Eye (tissue), 1 donor: ENCODE results near the gene DOK7.

Experiments used
- DNase-seq: peaks from one replicate; pipeline ENCODE4 v3.0.0-alpha.2; 2015

DOK7 gene, protein sequence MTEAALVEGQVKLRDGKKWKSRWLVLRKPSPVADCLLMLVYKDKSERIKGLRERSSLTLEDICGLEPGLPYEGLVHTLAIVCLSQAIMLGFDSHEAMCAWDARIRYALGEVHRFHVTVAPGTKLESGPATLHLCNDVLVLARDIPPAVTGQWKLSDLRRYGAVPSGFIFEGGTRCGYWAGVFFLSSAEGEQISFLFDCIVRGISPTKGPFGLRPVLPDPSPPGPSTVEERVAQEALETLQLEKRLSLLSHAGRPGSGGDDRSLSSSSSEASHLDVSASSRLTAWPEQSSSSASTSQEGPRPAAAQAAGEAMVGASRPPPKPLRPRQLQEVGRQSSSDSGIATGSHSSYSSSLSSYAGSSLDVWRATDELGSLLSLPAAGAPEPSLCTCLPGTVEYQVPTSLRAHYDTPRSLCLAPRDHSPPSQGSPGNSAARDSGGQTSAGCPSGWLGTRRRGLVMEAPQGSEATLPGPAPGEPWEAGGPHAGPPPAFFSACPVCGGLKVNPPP

DNA sequence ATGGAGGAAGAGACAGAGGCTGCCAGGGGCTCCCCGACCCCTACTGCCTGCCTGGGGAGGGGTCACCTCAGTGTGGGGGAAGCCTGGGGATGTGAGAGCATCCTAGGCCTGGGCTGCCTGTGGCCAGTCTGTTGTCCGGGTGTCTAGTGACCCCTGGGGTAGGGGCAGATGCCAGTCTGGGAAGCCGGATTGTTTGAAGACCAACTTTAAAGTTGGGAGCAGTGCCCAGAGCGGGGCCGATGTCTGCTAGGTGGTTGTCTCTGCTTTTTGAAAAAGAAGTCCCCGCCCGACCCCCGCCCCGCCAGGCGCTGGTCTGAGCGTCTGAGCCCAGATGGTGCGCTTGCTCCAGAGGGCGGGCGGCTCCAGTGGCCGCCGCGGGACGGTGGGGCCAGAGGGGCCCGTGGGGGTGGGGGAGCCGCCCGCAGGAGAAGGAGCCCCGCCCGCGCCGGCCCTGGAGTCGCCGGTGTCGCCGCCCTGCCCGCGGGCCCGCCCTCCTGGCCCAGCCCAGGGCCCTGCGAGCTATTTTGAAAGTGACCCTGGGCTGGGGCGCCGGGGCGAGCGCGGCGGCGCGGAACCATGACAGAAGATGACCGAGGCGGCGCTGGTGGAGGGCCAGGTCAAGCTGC lies at the start of gene DOK7:
Gene DOK7, plus strand, starts transcription at position 517 of the 626 bp plus-strand sequence. Its CDS starts 70 bp downstream, at position 587.
- peak; percentile 47 for DNase-seq

DNA sequence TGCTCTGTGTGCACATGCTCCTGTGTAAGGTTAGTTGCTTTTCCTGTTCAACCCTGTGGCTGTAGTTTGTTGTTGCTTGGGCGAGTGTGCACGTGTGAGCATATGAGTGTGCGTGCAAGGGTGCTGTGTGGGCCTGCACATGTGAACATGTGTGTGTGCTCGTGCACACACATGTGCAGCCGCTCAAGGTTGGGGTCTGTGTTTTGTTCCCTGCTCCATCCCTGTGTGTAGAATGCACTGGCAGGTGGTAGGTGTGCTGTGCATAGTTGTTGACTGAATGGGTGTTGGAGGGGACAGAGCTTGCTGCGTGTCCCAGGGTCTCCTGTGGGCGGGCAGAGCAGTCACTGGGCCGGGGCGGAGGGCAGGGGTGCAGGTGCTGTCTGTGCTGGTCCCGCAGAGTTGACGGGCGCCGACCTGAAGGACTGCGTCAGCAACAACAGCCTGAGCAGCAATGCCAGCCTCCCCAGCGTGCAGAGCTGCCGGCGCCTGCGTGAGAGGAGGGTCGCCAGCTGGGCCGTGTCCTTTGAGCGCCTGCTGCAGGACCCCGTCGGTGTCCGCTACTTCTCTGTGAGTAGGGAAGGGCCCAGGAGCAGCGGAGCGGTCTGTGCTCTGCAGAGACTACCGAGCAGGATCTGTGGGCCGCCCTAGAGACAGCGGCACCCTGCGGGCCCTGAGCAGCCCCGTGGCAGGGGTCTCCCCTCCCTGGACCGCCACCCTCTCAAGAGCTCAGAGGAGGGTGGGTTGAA lies 49.3 kb upstream of the DOK7 start:
- DNase-seq, result peak; percentile 66

DNA sequence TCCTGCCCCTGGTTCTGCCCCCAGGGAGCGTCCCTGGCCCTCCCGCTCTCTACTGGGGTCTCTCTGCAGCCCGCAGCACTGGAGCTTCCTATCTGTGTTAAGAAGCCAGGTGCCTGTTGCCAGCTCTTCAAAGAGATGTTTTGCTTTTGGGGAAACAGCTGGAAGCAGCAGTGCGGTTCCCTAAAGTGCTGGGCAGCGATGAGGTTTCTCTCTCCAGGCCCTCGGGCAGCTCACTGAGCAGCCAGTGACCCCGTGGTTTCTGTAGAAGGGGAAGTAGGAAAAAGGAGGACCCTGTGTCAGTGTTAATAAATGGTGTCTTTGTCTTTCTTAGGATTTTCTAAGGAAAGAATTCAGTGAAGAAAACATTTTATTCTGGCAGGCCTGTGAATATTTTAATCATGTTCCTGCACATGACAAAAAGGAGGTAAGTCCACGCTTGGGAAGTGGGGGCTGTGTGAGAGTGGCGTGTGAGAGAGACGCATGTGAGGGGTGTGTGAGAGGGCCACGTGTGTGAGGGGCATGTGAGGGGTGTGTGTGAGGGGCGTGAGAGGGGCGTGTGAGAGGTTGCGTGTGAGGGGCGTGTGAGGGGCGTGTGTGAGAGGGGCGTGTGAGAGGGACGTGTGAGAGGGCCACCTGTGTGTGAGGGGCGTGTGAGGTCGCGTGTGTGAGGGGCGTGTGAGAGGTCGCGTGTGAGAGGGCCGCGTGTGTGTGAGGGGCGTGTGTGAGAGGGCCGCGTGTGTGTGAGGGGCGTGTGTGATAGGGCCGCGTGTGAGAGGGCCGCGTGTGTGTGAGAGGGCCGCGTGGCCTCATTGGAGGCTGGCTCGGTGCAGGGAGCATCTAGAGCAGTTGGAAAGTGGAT lies 48.5 kb upstream of the DOK7 start:
- DNase-seq, result no peak

DNA sequence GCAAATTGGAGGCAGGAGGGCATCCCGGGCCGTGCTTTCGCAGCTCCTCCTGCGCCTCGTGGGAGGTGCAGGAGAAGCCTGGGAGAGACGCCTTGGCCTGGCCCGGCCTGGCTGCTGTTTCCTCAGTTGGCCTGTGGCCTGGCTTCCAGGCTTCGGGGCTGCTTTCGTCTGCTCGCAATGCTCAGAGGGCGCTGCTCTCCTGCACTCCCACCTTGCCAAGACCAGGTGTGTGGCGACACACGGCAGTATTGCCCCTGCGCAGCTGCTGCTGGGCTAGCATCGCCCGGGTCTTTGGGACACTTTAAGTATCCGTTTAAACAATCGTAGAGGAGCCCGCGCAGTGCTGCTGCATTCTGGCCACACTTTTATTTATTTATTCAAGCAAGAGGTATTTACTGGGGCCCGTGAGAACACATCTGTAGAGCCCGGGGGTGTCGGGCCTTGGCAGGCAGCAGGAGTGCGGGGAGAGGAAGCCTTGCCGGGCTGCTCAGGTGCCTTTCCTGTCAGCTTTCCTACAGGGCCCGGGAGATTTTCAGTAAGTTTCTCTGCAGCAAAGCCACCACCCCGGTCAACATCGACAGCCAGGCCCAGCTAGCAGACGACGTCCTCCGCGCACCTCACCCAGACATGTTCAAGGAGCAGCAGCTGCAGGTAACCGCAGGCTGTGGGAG lies 47.5 kb upstream of the DOK7 start:
- DNase-seq, result no peak

DNA sequence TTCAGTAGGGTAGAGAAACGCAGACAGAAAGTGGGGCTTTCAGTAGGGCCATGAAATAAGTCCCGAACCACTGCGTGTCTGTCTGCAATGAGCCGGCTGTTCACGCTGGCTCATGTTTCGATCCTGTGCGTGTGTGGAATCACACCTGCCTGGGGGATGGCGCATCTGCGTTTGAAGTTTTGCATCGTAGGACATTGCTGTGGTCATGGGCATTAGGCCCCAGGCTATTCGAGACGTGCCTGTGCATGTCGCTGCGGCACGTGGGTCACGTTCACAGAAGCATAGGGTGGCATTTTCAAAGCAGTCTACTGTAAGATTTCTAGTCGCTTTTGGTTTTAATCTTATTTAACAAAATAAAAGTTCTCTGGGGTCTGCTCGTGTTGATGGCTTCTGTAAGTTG lies 46.8 kb upstream of the DOK7 start:
- DNase-seq, result no peak

DNA sequence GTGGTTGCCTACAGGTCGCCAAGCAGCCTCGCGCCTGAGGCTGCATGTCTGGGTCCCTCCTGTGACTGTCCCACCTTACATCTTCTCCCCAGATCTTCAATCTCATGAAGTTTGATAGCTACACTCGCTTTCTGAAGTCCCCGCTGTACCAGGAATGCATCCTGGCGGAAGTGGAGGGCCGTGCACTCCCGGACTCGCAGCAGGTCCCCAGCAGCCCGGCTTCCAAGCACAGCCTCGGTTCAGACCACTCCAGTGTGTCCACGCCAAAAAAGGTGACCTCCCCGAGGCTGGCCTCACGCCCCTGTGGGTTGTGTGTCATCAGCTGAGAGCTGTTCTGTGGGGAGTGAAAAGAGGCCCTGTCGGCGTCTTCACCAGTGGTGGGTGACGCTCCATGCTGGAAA lies 46.3 kb upstream of the DOK7 start:
- no peak for DNase-seq

DNA sequence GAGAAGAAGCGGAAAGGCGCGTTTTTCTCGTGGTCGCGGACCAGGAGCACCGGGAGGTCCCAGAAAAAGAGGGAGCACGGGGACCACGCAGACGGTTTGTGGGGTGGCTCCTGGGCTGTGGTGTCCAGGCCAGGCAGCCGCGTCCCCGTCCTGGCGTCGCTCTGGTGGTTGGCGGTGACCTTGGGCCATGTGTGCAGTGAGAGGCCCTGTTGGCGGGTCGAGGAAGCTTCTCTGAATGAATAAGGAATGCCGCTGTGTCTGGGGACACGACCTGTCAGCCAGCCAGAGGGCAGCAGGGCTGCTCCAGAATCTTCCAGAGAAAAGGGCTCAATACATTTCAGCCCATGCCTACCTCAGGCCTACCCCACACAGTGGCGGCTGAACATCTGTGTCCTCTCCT lies 45.7 kb upstream of the DOK7 start:
- no peak for DNase-seq

DNA sequence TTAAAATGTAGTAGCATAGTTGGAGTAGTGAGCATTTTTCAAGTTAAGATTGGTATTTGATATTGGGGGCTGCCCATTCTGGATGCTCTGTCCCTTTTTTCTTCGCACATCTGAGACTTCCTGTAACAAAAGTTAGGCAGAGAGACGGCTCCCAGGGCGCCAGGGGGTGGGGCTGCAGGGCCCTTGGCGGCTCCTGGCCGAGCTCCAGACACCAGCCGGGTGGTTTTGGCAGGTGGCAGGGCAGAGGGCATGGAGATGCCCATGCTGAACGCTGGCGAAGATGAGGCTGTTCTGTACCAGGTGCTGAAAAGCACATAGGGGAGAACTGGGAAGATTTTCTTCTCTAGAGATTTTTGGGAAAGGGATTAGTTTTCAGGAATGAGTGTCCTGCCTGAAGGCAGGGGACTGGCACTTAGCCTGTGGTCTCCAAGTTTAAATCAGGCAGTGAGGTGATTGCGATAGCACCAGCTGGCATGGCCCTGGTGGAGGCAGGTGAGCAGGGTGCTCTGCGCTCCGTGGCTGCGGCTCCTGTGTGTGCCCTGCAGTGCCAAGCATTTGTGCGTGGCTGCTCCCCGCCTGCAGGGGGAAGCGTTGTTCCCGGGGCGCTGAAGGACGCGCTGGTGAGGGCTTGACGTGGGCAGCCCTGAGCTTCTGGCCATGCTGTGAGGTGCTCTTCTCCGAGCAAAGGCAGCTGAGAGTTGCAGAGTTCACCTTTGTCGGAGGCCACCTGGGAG lies 44.9 kb upstream of the DOK7 start:
- DNase-seq, result no peak

DNA sequence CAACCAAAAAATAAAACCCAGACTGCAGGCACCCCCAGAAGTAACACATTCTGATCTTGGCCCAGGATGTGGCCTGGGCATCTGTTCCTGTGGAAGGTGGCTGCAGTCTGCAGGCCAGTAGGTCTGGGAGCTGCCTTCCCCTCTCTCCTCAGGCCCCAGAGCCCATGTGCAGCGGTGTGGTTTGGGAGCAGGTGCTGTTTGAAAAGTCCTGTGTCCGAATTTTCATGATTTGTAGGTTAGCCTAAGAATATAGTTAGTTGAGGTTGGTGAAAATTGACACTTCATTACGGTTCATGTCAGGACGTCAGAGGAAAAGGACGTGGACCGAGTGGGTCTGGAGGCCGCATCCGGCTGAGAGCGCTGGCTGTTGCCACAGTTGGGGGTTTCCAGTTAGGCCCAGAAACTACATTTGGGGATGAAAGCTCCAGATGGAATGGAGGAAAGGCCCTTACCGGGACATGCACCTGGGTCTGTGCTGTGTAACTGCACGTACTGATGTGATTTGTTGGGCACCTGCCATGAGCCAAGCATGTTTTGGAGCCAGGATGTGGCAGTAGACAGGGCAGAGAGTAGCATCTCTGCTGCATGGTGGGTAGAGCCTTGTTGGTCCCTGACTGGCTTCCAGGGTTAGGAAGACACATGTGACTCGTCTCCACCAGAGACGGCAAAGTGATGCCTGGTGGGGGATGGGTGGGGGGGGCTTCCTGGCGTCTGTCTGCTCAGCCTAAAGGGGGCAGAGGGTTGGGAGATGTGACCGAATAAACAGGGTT lies 43.1 kb upstream of the DOK7 start:
- no peak for DNase-seq

DNA sequence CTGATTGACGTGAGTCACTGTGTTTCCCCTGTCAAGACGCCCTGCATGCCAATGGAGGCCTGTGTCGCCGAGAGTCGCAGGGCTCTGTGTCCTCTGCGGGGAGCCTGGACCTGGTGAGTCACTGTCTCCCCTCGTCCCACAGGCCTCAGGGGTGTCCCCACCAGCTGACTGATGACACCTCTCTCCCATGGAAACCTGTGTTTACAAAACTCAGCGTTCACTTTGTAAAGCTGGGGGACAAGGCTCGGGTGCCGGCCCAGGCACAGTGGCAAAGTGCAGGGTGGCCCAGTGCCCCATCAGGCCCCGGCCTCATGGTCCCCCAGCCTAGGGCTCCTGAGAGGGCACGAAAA lies 42.5 kb upstream of the DOK7 start:
- DNase-seq, result no peak

DNA sequence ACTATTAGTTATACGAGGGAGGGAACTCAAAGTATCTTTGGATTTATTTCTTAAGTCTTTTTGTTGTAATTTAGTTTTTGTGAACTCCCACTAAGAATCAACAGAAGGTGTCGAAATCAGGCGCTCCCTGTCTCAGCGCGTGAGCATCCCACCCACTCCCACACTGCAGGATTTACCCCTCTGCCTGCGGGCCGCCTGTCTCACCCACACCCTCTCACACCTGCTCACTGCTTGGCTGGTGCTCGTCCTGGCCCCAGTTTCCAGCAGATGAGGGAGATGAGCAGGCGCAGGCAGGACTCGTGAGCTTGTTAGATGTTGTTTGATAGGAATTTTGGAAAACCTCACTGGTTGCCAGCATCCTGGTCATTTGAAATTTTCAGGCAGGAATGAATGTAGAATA lies 42.1 kb upstream of the DOK7 start:
- no peak for DNase-seq

DNA sequence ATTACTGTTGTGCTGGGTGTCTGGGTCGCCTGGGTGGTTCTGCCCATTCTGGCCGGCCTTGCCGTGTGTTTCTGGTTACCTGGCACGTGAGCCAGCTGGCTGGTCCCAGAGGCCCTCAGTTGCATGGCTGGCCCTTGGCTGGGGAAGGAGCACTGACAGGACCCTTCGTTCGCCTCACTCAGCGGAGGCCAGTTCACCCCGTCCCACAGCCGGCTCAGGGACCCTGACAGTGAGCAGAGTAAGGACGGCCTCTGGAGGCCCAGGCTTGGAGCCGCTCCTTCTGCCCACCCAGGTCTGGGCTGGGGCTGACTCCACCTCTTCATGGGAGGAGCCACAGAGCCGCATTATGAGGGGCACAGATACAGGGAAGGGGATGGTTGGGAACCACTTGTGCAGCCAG lies 41.6 kb upstream of the DOK7 start:
- DNase-seq, result no peak

DNA sequence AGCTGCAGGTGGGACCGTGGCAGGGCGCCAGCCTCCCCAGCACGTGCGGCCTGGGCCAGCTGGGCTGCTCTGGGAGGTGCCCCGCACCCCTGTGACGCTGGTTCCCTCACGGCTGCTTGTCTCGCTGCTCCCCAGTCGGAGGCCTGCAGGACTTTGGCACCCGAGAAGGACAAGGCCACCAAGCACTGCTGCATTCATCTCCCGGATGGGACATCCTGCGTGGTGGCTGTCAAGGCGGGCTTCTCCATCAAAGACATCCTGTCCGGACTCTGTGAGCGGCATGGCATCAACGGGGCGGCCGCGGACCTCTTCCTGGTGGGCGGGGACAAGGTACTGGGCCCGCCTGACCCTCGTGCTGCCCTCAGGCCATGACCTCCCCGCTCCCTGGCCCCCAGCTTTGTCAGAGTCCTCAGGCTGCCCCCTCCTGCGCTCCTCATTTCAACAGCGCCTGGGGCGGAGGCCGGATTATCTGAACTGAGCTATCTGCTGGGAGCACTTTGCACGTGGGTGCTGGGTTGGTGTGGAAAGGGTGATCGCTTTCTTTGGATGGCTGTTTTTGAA lies 40.8 kb upstream of the DOK7 start:
- no peak for DNase-seq

DNA sequence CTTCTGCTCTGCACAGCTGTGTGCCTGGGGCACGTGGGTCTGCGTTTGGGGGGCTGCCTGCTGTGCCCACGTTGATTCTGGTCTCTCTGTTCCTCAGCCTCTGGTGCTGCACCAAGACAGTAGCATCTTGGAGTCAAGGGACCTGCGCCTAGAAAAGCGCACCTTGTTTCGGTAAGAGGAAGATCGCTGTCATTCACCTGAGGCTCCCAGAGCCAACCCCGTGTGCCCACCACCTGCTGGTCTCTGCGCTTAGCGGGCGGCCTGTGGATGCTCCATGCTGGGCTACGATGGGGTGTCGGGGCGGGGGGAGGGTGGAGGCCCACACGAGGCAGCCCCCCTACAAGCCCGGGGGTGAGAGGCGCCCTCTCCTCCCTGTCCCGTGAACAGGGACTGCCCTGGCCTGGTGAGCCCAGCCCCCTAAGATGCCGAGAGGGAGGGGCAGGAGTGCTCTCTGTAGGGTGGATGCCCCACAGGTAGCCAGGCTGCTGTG lies 40.3 kb upstream of the DOK7 start:
- no peak for DNase-seq

DNA sequence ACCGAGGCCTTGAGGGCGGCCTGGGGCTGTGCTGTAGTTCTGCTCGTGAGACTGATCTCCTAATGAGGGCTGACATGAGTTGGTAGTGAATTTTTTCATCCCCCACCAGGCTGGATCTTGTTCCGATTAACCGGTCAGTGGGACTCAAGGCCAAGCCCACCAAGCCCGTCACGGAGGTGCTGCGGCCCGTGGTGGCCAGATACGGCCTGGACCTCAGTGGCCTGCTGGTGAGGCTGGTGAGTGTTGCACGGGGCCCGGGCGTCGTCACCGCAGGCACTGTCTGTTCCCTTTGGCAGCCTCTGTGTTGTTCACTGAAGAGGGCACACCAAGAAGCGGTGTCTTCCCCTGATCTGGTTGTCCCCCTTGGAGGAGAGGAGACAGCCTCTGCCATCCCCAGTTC lies 39.7 kb upstream of the DOK7 start:
- no peak for DNase-seq

DNA sequence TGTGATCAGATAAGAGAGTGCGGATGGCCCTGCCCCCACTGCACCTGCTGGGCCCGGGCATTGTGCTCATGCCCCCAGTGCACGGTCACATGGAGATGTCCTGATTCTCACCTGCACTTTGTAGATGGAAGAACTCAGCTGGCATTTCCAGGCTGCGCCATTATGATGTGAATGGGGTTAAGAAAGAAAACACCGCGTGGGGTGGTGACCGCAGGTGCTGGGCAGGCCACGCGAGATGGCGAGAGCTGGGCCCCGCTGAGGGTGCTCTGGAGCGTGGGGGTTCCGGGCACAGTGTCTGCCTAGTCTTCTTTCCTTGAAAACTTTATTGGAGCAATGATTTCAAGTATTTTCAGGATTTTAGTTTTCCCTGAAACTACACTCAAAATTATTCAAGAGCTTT lies 39.2 kb upstream of the DOK7 start:
- DNase-seq, result no peak

DNA sequence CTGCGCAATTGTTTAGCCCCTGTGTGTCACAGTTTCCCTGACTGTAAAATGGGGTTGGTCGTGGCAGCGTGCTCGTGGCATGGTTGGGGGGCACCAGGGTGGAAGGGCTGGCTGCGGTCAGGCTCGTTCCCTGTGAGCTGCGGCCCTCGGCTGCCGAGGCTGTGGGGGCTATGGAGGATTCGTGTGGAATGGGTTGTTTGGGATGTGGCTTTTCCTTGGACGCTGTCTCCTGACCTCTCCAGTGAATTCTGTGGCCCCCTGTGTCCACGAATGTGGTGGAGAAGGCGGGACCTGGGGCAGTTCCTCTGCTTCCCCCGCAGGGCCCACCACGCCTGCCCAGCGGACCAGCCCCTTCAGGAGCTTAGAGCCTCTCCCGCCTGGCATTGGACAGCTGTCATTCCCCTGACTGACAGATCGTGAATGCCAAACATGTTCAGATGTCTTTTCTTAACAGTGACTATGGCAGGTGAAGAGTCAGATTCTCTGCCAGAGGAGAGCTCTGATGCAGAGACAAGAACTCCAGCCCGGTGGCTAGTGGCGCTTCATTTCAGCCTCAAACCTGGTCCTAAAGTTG lies 38.5 kb upstream of the DOK7 start:
- no peak for DNase-seq

DNA sequence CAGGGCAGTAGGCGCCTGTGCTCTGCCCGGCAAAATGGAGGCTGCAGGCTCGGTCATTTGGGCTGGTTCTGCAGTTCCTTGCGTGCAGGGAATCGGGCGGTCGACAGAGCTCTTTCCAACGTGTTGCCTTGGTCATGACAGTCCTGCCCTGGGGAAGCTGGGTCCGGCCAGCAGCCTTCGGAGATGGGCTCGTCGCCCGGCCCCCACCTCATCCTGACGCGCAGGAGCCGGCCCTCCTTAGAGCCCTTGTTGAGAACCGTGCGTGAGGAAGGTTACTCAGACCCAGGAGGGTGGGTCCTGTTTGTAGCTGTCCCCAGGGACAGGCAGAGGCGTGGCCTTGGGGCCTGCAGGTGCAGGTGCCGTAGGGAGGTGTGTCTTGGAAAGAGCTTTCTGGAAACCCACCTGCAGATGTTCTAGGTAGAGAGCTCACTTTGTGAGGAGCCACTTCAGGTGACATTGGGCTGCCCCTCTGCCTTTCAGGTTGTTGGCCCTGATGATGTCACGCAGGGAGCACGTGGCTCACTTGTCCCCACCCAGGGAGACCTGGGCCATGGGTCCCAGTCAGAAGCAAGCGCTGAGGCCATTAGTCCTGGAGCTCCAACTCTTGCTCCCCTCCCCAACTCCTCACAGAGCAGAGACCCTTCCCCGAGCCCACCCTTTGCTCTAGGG lies 36.5 kb upstream of the DOK7 start:
- no peak for DNase-seq

DNA sequence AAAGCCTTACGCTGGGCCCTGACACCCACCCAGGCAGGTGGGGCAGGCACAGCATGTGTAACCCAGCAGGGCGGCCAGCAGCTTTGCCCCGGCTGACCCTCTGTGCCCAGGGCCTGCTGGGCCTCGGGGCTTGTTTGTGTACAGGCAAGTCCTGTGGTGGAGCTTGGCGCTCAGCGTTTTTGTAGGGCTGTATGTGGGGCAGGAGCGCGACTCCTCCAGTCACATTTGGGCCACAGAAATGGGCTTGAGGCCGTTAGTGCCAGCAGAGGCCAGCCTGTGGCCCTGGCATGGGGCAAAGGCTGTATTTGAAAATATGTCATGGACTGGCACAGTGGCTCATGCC lies 36.0 kb upstream of the DOK7 start:
- no peak for DNase-seq
